Measurements from ENCODE around the gene RNF168. TPM values are rescaled to one million over a fixed set of nuclear protein-coding genes. Genes with fewer than 3 reads are reported as not detected.
"Not testable (repeated sequence)": the region's sequence is repeated elsewhere in the genome, so short reads cannot be mapped to it uniquely, and the experiment has no call there.

RNF168 gene
- total and polyA plus RNA-seq, 4 donors, result 4.5 to 34.9 (median 18.5) TPM

DNA sequence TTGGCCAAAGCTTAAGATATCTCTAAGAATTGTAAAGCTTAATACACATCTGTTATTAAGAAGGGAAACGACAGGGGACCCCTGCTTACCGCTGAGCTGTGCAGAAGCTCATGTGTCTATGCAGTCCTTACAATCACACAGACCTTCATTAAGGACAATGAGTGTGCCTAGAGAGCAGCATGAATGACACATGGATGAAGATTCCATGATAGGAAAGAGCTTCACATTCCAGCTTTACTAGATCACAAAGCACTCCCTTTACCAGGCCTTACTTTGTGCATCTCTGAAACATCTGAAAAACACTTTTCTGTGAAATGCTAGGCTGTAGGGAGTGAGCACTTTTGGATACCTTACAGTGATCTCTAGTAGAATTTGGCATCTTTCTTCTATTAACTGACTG lies 32.0 kb downstream of the RNF168 start:
- no peak for ATAC-seq (ENCODE audit: low FRiP score)
- no peaks in the 10 kb centered on the region for H3K4me1 ChIP-seq (ENCODE audit: control insufficient read depth in 1 of 2, insufficient read depth in 2 of 2, low read length in 2 of 2)
- H3K27ac ChIP-seq (ENCODE audit: low read depth in 1 of 2, low read length in 2 of 2), result no peak overlapping the region
- no peak for DNase-seq
- 82 to 86% methylated on average over 2 of the region's 2 CpGs for WGBS, 2 donors
- no peaks in the 10 kb centered on the region for H3K27me3 ChIP-seq (ENCODE audit: control insufficient read depth in 1 of 2, insufficient read depth in 2 of 2, low read length in 1 of 2)
- no peaks in the 10 kb centered on the region for H3K9me3 ChIP-seq (ENCODE audit: control insufficient read depth, low read length)
- H3K36me3 ChIP-seq (ENCODE audit: control insufficient read depth in 1 of 2, insufficient read depth in 2 of 2, low read length in 1 of 2), result peaks cover 0 to 7% of the 10 kb centered on the region in 2 donors
- H3K4me3 ChIP-seq (ENCODE audit: low read length in 2 of 2), result no peak overlapping the region
- intact Hi-C loops (cut with DNase I), result no loop called here

DNA sequence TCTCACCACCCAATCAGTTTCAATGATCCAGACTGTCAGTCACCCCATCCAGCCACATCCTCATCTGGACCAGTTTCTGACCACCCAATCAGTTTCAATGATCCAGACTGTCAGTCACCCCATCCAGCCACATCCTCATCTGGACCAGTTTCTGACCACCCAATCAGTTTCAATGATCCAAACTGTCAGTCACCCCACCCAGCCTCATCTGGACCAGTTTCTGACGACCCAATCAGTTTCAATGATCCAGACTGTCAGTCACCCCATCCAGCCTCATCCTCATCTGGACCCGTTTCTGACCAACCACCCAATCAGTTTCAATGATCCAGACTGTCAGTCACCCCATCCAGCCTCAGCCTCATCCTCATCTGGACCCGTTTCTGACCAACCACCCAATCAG lies 33.4 kb downstream of the RNF168 start:
- DNase-seq; H3K9me3 ChIP-seq (ENCODE audit: control insufficient read depth, low read length); H3K4me1 ChIP-seq (ENCODE audit: control insufficient read depth in 1 of 2, insufficient read depth in 2 of 2, low read length in 2 of 2); H3K27me3 ChIP-seq (ENCODE audit: control insufficient read depth in 1 of 2, insufficient read depth in 2 of 2, low read length in 1 of 2); ATAC-seq (ENCODE audit: low FRiP score); intact Hi-C loops (cut with DNase I); H3K36me3 ChIP-seq (ENCODE audit: control insufficient read depth in 1 of 2, insufficient read depth in 2 of 2, low read length in 1 of 2); H3K4me3 ChIP-seq (ENCODE audit: low read length in 2 of 2); H3K27ac ChIP-seq (ENCODE audit: low read depth in 1 of 2, low read length in 2 of 2): not testable (repeated sequence)
- WGBS, 2 donors, result 94 to 96% methylated on average over 3 of the region's 3 CpGs

DNA sequence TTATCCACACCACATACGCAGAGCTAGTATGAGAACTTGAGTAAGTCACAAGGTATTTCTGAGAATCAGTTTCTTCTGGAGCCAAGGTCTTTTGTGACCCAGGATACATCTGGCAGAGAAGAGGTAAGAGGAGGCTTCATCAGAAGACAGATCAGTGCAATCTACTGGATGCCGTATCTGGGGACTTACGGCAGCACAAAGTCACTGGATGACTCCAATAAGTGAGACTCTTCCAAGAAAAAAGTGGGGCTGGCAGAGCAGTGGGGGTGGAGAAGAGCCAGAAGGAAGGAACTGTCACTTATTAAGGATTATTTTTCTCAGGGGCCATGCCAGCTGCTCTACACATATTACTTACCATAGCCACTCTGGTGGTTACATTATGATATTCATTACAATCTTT lies 39.8 kb downstream of the RNF168 start:
- 95 to 98% methylated on average over 3 of the region's 3 CpGs for WGBS, 2 donors
- Histone ChIP-seq H3K9me3 (ENCODE audit: control insufficient read depth, low read length) (no peaks in the 10 kb centered on the region), H3K4me1 (ENCODE audit: control insufficient read depth in 1 of 2, insufficient read depth in 2 of 2, low read length in 2 of 2) (no peaks in the 10 kb centered on the region), H3K4me3 (ENCODE audit: low read length in 2 of 2) (no peak overlapping the region), H3K36me3 (ENCODE audit: control insufficient read depth in 1 of 2, insufficient read depth in 2 of 2, low read length in 1 of 2) (no peaks in the 10 kb centered on the region), H3K27me3 (ENCODE audit: control insufficient read depth in 1 of 2, insufficient read depth in 2 of 2, low read length in 1 of 2) (no peaks in the 10 kb centered on the region), H3K27ac (ENCODE audit: low read depth in 1 of 2, low read length in 2 of 2) (no peak overlapping the region)
- intact Hi-C loops (cut with DNase I), result no loop called here
- DNase-seq (no peak), ATAC-seq (ENCODE audit: low FRiP score) (no peak)

DNA sequence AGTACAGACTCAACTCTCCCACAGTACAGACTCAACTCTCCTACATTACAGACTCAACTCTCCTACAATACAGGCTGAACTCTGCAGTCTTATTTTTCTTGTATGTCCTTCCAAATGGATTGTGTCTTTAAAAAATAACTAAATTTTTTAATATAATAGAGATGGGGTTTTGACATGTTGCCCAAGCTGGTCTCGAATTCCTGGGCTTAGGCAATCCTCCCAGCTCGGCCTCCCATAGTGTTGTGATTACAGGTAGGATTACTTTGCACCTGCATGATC lies 40.2 kb downstream of the RNF168 start:
- intact Hi-C loops (cut with DNase I), result no loop called here
- Histone ChIP-seq H3K27me3 (ENCODE audit: control insufficient read depth in 1 of 2, insufficient read depth in 2 of 2, low read length in 1 of 2) (no peaks in the 10 kb centered on the region), H3K4me1 (ENCODE audit: control insufficient read depth in 1 of 2, insufficient read depth in 2 of 2, low read length in 2 of 2) (no peaks in the 10 kb centered on the region), H3K36me3 (ENCODE audit: control insufficient read depth in 1 of 2, insufficient read depth in 2 of 2, low read length in 1 of 2) (no peaks in the 10 kb centered on the region), H3K9me3 (ENCODE audit: control insufficient read depth, low read length) (no peaks in the 10 kb centered on the region), H3K4me3 (ENCODE audit: low read length in 2 of 2) (no peak overlapping the region), H3K27ac (ENCODE audit: low read depth in 1 of 2, low read length in 2 of 2) (no peak overlapping the region)
- no peak for ATAC-seq (ENCODE audit: low FRiP score)
- WGBS, 2 donors, result 96 to 97% methylated on average over 2 of the region's 2 CpGs
- no peak for DNase-seq

DNA sequence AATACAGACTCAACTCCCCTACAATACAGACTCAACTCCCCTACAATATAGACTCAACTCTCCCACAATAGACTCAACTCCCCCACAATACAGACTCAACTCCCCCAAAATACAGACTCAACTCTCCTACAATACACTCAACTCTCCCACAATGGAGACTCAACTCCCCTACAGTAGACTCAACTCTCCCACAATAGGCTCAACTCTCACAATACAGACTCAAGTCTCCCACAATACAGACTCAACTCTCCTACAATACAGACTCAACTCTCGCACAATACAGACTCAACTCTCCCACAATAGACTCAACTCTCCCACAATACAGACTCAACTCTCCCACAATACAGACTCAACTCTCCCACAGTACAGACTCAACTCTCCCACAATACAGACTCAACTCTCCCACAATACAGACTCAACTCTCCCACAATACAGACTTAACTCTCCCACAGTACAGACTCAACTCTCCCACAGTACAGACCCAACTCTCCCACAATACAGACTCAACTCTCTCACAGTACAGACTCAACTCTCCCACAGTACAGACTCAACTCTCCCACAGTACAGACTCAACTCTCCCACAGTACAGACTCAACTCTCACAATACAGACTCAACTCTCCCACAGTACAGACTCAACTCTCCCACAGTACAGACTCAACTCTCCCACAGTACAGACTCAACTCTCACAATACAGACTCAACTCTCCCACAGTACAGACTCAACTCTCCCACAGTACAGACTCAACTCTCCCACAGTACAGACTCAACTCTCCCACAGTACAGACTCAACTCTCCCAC lies 40.7 kb downstream of the RNF168 start:
- 97 to 100% methylated on average over 1 of the region's 1 CpG for WGBS, 2 donors
- not testable (repeated sequence) for DNase-seq; H3K27ac ChIP-seq (ENCODE audit: low read depth in 1 of 2, low read length in 2 of 2)

DNA sequence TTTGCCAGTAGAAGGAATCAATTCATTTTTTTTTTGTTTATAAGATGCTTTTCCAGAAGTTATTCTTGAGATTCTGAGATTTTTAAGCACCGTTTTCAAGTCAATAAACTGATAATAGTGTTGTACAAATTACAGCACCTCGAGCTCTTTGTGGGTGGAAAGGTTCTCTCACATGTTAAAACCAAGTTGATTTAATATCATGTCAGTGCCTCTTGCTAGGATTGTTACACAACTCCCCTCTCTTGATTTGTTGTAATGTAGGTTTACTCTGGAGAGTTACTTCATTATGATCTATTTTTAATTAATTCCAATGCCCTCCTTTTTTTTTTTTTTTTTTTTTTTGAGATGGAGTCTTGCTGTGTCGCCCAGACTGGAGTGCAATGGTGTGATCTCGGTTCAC lies 45.5 kb downstream of the RNF168 start:
- intact Hi-C loops (cut with DNase I), result no loop called here
- WGBS, 2 donors, result 71 to 72% methylated on average over 4 of the region's 4 CpGs
- Histone ChIP-seq H3K9me3 (ENCODE audit: control insufficient read depth, low read length) (no peaks in the 10 kb centered on the region), H3K36me3 (ENCODE audit: control insufficient read depth in 1 of 2, insufficient read depth in 2 of 2, low read length in 1 of 2) (peaks cover 0 to 2% of the 10 kb centered on the region in 2 donors), H3K4me1 (ENCODE audit: control insufficient read depth in 1 of 2, insufficient read depth in 2 of 2, low read length in 2 of 2) (no peaks in the 10 kb centered on the region), H3K4me3 (ENCODE audit: low read length in 2 of 2) (no peak overlapping the region), H3K27me3 (ENCODE audit: control insufficient read depth in 1 of 2, insufficient read depth in 2 of 2, low read length in 1 of 2) (no peaks in the 10 kb centered on the region), H3K27ac (ENCODE audit: low read depth in 1 of 2, low read length in 2 of 2) (no peak overlapping the region)
- DNase-seq (no peak), ATAC-seq (ENCODE audit: low FRiP score) (no peak)

More for the DNA sequence above, 40.7 kb downstream of the RNF168 start:
- H3K4me3 ChIP-seq (ENCODE audit: low read length in 2 of 2); H3K27me3 ChIP-seq (ENCODE audit: control insufficient read depth in 1 of 2, insufficient read depth in 2 of 2, low read length in 1 of 2); H3K36me3 ChIP-seq (ENCODE audit: control insufficient read depth in 1 of 2, insufficient read depth in 2 of 2, low read length in 1 of 2); H3K4me1 ChIP-seq (ENCODE audit: control insufficient read depth in 1 of 2, insufficient read depth in 2 of 2, low read length in 2 of 2); ATAC-seq (ENCODE audit: low FRiP score); H3K9me3 ChIP-seq (ENCODE audit: control insufficient read depth, low read length); intact Hi-C loops (cut with DNase I): not testable (repeated sequence)

DNA sequence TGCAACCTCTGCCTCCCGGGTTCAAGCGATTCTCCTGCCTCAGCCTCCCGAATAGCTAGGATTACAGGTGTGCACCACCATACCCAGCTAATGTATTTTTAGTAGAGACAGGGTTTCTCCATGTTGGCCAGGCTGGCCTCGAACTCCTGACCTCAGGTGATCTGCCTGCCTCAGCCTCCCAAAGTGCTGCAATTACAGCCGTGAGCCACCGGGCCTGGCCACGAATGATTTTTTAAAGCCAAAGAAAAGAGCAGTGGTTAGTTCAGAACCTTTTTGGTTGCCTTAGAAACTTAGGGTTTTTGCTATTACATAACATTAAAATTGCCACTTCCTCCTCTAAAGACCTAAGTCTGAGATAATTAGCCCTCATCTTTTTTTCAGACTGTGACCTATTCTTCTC lies 46.1 kb downstream of the RNF168 start:
- WGBS, 2 donors, result 62 to 74% methylated on average over 7 of the region's 7 CpGs
- H3K4me3 ChIP-seq (ENCODE audit: low read length in 2 of 2); H3K27me3 ChIP-seq (ENCODE audit: control insufficient read depth in 1 of 2, insufficient read depth in 2 of 2, low read length in 1 of 2); H3K36me3 ChIP-seq (ENCODE audit: control insufficient read depth in 1 of 2, insufficient read depth in 2 of 2, low read length in 1 of 2); DNase-seq; H3K9me3 ChIP-seq (ENCODE audit: control insufficient read depth, low read length); intact Hi-C loops (cut with DNase I); H3K4me1 ChIP-seq (ENCODE audit: control insufficient read depth in 1 of 2, insufficient read depth in 2 of 2, low read length in 2 of 2); H3K27ac ChIP-seq (ENCODE audit: low read depth in 1 of 2, low read length in 2 of 2); ATAC-seq (ENCODE audit: low FRiP score): not testable (repeated sequence)

DNA sequence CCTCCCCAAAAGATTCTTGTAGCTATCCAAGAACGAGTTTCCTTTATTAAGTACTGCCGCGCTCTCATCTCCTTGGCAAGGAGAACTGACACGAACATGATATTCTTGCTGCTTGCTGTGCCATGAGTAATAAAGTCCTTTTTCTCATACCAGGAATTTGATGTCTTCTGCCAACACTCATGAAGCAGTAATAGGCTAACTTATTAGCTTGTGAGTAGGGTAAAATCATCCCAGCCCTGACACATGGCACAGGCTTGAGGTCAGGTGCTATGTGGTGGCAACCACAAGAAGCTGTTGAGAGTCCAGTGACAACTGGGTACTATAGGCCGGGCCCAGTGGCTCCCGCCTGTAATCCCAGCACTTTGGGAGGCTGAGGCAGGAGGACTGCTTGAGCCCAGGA lies 48.6 kb downstream of the RNF168 start:
- Histone ChIP-seq H3K4me3 (ENCODE audit: low read length in 2 of 2) (no peak overlapping the region), H3K27ac (ENCODE audit: low read depth in 1 of 2, low read length in 2 of 2) (no peak overlapping the region), H3K4me1 (ENCODE audit: control insufficient read depth in 1 of 2, insufficient read depth in 2 of 2, low read length in 2 of 2) (no peaks in the 10 kb centered on the region), H3K36me3 (ENCODE audit: control insufficient read depth in 1 of 2, insufficient read depth in 2 of 2, low read length in 1 of 2) (peaks cover 0 to 2% of the 10 kb centered on the region in 2 donors), H3K27me3 (ENCODE audit: control insufficient read depth in 1 of 2, insufficient read depth in 2 of 2, low read length in 1 of 2) (no peaks in the 10 kb centered on the region), H3K9me3 (ENCODE audit: control insufficient read depth, low read length) (no peaks in the 10 kb centered on the region)
- 82 to 86% methylated on average over 6 of the region's 6 CpGs for WGBS, 2 donors
- intact Hi-C loops (cut with DNase I), result no loop called here
- ATAC-seq (ENCODE audit: low FRiP score) (no peak), DNase-seq (no peak)

DNA sequence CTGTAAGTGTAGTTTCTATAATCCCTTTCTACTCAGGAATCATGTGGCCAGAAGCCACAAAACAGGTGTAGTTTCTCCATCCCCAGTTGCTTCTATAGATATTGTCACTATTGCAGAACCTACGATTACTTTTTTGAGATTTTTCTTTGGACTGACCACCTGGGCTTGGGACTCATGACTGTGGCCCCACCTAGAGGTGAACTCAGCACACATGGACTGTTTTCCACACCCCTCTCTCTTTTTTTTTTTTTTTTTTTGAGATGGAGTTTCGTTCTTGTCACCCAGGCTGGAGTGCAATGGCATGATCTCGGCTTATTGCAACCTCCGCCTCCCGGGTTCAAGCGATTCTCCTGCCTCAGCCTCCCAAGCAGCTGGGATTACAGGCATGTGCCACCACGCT lies 58.2 kb downstream of the RNF168 start:
- H3K4me3 ChIP-seq (ENCODE audit: low read length in 2 of 2); H3K36me3 ChIP-seq (ENCODE audit: control insufficient read depth in 1 of 2, insufficient read depth in 2 of 2, low read length in 1 of 2); H3K9me3 ChIP-seq (ENCODE audit: control insufficient read depth, low read length); ATAC-seq (ENCODE audit: low FRiP score); H3K4me1 ChIP-seq (ENCODE audit: control insufficient read depth in 1 of 2, insufficient read depth in 2 of 2, low read length in 2 of 2); H3K27me3 ChIP-seq (ENCODE audit: control insufficient read depth in 1 of 2, insufficient read depth in 2 of 2, low read length in 1 of 2); DNase-seq; H3K27ac ChIP-seq (ENCODE audit: low read depth in 1 of 2, low read length in 2 of 2); intact Hi-C loops (cut with DNase I): not testable (repeated sequence)
- WGBS, 2 donors, result 89 to 90% methylated on average over 7 of the region's 7 CpGs

Measured in aorta (tissue), 5 donors.